ENCODE results near the gene YPEL2. TPM values are rescaled to one million over a fixed set of nuclear protein-coding genes. Genes with fewer than 3 reads are reported as not detected.

The YPEL2 gene
- total RNA-seq, 4 donors from 2014 or later, result 20.6 to 33.1 (median 26.9) TPM

DNA sequence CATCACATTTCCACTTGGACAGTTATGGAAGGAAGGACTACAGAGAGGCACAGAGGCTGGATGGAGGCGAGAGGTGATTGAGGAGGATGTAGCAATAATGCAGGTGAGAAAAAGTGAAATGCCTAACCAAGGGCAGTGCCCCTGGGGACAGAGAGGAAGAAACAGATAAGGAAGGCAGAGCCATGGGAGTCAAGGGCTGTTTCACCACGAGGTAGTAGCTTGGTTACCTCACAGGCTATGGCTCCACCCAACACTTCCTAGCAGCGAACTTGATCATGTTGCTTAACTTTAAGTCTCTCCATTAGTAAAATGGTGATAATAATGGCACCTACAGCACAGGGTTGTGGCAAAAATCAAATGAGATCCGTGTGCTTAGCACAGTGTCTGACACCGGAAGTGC, 83.9 kb downstream of the YPEL2 start:
- intact Hi-C loops (cut with DNase I; ENCODE audit: low total_unique reads), result no loop called here
- no peak overlapping the region for H3K4me3 ChIP-seq (ENCODE audit: low read depth, poor library complexity, severe bottlenecking)
- no peak for TF ChIP-seq POLR2A (IDR thresholded peaks at IDR 0.05)
- TF ChIP-seq, protein P1, sequence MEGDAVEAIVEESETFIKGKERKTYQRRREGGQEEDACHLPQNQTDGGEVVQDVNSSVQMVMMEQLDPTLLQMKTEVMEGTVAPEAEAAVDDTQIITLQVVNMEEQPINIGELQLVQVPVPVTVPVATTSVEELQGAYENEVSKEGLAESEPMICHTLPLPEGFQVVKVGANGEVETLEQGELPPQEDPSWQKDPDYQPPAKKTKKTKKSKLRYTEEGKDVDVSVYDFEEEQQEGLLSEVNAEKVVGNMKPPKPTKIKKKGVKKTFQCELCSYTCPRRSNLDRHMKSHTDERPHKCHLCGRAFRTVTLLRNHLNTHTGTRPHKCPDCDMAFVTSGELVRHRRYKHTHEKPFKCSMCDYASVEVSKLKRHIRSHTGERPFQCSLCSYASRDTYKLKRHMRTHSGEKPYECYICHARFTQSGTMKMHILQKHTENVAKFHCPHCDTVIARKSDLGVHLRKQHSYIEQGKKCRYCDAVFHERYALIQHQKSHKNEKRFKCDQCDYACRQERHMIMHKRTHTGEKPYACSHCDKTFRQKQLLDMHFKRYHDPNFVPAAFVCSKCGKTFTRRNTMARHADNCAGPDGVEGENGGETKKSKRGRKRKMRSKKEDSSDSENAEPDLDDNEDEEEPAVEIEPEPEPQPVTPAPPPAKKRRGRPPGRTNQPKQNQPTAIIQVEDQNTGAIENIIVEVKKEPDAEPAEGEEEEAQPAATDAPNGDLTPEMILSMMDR (IDR thresholded peaks at IDR 0.05), result no peak
- 70 to 75% methylated on average over 5 of the region's 5 CpGs for WGBS, 2 donors
- no peak for DNase-seq (ENCODE audit: low spot score in 2 of 2)

DNA sequence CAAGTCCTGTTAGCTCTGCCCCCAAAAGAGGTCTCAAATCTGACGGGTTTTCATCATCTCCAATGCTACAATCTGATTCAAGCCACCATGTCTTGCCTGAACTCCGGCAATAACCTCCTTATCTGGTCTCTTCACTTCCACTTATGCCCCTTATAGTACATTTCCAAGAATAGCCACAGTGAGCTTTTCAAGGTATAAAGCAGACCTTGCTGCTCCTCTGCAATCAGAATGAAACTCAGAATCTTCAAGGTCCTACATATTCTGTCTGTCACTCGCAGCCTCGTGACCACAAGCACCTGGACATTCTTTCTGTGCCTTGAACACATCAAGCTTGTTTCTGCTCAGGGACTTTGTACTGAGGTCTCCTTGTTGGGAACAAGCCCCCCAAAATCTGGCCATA, 84.7 kb downstream of the YPEL2 start:
- DNase-seq (ENCODE audit: low spot score in 2 of 2), result no peak
- no peak overlapping the region for H3K4me3 ChIP-seq (ENCODE audit: low read depth, poor library complexity, severe bottlenecking)
- WGBS, 2 donors, result 90 to 91% methylated on average over 4 of the region's 4 CpGs
- intact Hi-C loops (cut with DNase I; ENCODE audit: low total_unique reads), result no loop called here
- TF ChIP-seq, protein P1 (IDR thresholded peaks at IDR 0.05), result no peak
- no peak for TF ChIP-seq POLR2A (IDR thresholded peaks at IDR 0.05)

DNA sequence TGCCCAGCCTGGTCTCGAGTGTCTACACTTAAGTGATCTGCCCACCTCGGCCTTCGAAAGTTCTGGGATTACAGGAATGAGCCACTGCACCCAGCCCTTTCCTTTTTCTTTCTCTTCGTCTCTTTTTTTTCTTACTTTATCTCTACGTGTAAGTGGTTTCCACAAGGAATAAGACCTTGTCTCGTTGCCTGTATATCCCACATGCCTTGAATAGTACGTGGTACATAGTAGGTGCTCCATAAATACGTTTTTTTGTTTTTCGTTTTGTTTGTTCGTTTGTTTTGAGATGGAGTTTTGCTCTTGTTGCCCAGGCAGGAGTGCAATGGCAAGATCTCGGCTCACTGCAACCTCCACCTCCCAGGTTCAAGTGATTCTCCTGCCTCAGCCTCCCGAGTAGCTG, 86.0 kb downstream of the YPEL2 start:
- WGBS, 2 donors, result 93 to 95% methylated on average over 12 of the region's 12 CpGs
- no peak for DNase-seq (ENCODE audit: low spot score in 2 of 2)
- TF ChIP-seq, protein P1 (IDR thresholded peaks at IDR 0.05), result no peak
- TF ChIP-seq POLR2A (IDR thresholded peaks at IDR 0.05), result no peak
- intact Hi-C loops (cut with DNase I; ENCODE audit: low total_unique reads), result no loop called here
- no peak overlapping the region for H3K4me3 ChIP-seq (ENCODE audit: low read depth, poor library complexity, severe bottlenecking)

DNA sequence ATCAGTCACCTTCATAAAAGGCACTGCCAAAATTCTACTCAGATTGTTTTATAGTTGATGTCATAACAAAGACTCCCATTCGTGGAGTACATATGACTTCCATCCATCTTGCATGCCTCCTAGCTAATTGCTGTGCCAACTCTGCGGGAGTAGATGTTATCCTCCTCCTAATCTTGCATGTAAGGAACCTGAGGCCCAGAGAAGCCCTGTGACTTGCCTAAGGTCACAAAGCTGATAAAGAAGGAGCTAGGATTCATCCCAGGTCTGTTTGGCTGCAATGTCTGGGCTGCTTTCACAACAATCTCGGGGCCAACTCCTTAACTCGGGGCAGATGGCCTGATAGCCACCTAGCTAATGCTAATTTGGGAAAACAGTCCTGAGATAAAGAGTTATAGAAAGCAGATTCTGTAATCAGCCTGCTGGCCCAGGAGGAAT, 87.3 kb downstream of the YPEL2 start:
- intact Hi-C loops (cut with DNase I; ENCODE audit: low total_unique reads), result no loop called here

DNA sequence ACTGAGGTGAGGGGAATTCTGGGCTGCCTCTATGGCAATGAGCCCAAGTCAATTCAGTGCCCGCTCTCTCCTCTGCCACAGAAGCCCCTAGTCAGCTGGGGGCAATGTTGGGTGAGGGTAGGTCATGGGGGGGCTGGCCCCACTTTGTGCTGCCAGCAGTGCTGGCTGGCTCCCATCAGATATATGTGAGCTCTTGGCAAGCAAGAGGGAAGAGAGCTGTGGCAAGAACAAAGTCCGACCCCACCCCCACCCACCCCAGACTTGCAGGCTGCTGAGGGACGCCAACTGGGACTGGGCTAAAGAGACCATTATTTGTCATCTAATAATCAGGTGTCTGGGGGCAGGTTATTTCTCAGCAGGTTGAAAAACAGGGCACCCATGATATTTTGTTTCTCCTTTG, 89.4 kb downstream of the YPEL2 start:
- intact Hi-C loops (cut with DNase I; ENCODE audit: low total_unique reads), result no loop called here
- no peak for TF ChIP-seq POLR2A (IDR thresholded peaks at IDR 0.05)
- TF ChIP-seq, protein P1 (IDR thresholded peaks at IDR 0.05), result no peak
- DNase-seq (ENCODE audit: low spot score in 2 of 2), result no peak
- no peak overlapping the region for H3K4me3 ChIP-seq (ENCODE audit: low read depth, poor library complexity, severe bottlenecking)
- 86 to 87% methylated on average over 3 of the region's 3 CpGs for WGBS, 2 donors

More for the DNA sequence above, 87.3 kb downstream of the YPEL2 start:
- DNase-seq (ENCODE audit: low spot score in 2 of 2), result no peak
- H3K4me3 ChIP-seq (ENCODE audit: low read depth, poor library complexity, severe bottlenecking), result no peak overlapping the region
- 16 to 47% methylated on average over 4 of the region's 4 CpGs for WGBS, 2 donors
- no peak for TF ChIP-seq POLR2A (IDR thresholded peaks at IDR 0.05)
- TF ChIP-seq, protein P1 (IDR thresholded peaks at IDR 0.05), result no peak

DNA sequence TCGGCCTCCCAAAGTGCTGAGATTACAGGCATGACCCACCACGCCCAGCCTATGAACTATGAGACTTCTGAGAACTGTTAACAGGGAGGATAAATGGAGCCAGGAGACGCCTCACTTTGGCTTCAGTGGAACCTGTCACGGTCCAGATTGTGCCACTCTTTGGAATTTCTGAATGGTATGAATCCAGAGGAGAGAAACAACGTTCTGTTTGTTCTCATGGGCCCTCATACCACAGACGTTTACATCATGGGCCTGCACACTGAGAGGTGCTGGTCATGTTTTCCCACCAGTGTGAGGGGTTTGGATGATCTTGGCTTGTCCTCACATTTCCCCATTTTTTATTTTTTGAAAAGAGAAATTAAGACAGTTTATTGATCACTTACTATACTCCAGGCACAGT, 90.3 kb downstream of the YPEL2 start:
- 85 to 87% methylated on average over 6 of the region's 6 CpGs for WGBS, 2 donors
- intact Hi-C loops (cut with DNase I; ENCODE audit: low total_unique reads), result no loop called here
- no peak for DNase-seq (ENCODE audit: low spot score in 2 of 2)
- no peak for TF ChIP-seq POLR2A (IDR thresholded peaks at IDR 0.05)
- TF ChIP-seq, protein P1 (IDR thresholded peaks at IDR 0.05), result no peak
- no peak overlapping the region for H3K4me3 ChIP-seq (ENCODE audit: low read depth, poor library complexity, severe bottlenecking)
